ENCODE measurements around the gene AFTPH.

The AFTPH gene

DNA sequence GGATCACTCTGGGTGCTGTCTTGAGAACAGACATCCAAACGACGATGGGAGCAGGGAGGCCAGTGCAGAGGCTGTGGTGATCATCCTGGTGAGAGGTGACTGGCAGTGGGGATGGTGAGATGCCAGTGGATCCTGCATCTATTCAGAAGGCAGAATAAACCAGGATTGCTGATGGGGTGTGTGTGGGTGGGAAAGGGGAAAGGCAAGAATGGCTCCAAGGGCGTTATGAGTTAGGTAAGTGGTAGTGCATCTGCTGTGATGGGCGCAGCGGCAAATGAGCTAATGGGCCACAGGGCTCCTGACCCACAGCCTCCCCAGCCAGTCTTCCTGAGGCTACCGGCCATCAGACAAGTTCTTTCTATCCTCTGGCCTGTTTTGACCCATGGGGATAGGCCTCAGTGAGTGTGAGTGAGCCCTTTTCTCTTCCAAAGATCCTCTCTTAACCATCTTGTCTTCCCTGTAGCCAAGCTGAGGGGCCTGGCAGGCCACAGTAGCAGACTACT lies 100.0 kb downstream of the AFTPH start:
- TF ChIP-seq, protein P1, sequence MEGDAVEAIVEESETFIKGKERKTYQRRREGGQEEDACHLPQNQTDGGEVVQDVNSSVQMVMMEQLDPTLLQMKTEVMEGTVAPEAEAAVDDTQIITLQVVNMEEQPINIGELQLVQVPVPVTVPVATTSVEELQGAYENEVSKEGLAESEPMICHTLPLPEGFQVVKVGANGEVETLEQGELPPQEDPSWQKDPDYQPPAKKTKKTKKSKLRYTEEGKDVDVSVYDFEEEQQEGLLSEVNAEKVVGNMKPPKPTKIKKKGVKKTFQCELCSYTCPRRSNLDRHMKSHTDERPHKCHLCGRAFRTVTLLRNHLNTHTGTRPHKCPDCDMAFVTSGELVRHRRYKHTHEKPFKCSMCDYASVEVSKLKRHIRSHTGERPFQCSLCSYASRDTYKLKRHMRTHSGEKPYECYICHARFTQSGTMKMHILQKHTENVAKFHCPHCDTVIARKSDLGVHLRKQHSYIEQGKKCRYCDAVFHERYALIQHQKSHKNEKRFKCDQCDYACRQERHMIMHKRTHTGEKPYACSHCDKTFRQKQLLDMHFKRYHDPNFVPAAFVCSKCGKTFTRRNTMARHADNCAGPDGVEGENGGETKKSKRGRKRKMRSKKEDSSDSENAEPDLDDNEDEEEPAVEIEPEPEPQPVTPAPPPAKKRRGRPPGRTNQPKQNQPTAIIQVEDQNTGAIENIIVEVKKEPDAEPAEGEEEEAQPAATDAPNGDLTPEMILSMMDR (IDR thresholded peaks at IDR 0.05; ENCODE audit: insufficient read depth, low read depth, low read length, missing control alignments): no peak
- DNase-seq (ENCODE audit: low read depth): no peak
- no peak overlapping the region for H3K4me3 ChIP-seq (ENCODE audit: low read length)

DNA sequence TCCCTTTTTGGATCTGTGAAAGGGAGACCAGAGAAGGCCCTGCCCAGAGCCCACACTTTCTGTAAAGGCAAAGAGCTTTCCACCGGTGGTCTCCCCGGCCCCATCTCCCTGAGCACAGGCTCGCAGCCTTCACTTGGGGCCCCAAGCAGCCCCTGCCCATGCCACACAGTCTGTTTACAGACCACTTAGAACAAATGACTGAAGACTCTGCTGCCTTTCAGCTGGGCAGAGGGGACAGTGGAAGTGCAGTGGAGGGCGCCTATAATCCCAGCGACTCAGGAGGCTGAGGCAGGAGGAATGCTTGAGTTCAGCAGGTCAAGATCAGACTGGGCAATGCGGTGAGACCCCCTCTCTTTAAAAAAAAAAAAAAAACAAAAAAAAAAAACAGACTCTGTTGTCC lies 100.7 kb downstream of the AFTPH start:
- TF ChIP-seq, protein P1 (IDR thresholded peaks at IDR 0.05; ENCODE audit: insufficient read depth, low read depth, low read length, missing control alignments): no peak
- DNase-seq (ENCODE audit: low read depth): no peak
- H3K4me3 ChIP-seq (ENCODE audit: low read length): no peak overlapping the region

DNA sequence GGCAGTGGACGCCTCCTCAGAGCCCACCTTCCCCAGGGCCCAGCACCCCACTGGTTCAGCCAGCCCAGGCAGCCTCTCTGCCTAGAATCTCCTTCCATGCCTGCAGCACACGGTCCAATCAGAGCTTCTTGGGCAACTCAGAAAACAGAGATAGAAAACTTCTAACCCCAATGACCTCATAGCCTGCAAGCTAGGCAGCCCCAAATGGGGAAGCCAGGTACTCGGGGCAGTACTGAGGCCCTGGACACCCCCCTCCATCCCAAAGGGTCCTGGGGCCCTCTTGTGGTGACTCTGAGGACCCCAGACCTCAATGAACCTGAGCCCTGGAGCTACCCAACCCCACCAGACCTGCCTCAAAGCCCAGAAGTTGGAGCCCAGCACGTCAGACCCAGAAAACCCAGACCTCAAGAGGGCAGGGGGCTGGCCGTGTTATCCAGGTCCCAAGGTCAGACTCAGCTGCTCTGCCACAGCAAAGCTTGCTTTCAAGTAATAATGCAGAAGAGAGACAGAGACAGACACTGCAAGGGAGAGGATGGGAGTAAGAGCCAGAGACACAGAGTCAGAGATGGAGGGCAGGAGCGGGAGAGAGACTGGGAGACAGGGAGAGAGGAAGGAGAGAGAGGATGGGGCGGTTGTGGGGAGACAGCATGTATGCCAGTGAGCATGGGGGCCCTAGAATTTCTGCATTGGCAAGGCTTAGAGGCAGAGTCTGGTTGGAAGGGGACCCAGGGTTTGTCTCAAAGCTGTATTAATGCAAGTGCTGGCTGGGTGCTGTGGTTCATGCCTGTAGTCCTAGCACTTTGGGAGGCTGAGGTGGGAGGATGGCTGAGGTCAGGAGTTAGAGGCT lies 101.4 kb downstream of the AFTPH start:
- no peak for DNase-seq (ENCODE audit: low read depth)
- H3K4me3 ChIP-seq (ENCODE audit: low read length): no peak overlapping the region
- TF ChIP-seq, protein P1 (IDR thresholded peaks at IDR 0.05; ENCODE audit: insufficient read depth, low read depth, low read length, missing control alignments): no peak

DNA sequence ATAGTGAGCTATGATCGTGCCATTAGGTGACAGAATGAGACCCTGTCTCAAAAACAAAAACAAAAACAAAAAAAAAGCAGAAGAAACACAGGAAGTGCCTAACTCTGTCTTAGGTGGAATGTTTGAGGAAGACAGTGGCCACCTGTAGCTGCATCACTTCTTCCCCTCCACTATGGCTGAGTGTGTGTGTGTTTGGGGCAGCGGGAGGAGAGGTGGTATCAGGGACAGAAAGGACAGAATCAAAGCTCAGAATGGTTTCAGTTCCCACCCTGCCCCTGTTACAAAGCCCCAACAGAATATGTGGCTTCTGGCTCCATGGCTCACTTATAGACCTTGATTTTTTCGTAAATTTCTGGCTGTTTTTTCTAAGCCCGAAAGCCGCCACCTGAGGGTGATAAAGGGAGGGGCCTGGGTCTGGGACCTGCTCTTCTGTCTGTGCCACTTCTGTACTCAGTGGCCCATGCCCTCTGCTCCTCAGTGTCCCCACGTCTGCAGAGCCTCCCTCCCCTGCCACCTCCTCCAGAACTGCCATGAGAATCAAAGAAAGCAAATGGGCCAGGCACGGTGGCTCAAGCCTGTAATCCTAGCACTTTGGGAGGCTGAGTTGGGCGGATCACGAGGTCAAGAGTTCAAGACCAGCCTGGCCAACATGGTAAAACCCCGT lies 102.2 kb downstream of the AFTPH start:
- no peak for DNase-seq (ENCODE audit: low read depth)
- TF ChIP-seq, protein P1 (IDR thresholded peaks at IDR 0.05; ENCODE audit: insufficient read depth, low read depth, low read length, missing control alignments): no peak
- no peak overlapping the region for H3K4me3 ChIP-seq (ENCODE audit: low read length)

DNA sequence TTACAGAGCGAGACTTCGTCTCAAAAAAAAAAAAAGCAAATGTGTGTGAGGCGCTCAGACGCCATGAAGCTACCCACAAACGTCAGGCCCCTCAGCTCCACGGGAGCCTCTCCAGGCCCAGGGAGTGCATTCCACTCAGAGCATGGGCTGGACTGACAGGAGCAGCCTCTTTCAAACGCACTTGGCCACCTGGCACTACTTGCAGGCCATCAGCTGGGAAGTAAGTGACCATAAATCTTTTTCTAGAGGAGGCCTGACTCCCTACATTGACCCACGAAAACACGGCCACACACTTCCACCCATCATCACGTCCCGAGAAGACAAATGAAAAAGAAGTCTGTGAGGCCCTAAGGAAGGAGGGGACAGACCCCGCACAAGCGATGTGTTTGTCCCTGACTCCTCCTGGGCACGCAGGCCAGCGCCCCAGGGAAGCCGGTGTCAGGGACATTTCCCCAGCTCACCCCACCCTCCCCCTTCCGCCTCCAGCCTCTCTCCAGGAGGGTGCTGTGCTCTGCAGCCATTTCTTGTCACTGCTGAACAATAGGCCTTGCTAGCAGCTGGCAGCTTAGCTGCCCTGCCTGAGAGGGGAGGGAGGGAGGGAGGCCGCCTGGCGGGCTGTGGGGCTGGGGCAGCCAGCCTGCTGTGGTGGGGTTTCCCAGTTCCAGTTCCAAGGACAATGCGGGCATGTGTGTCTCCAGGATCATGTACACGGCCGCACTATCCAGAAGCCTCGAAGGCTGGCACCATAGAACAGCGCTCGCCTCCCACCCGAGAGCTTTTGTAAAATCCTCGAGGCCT lies 103.0 kb downstream of the AFTPH start:
- H3K4me3 ChIP-seq (ENCODE audit: low read length): no peak overlapping the region
- no peak for DNase-seq (ENCODE audit: low read depth)
- TF ChIP-seq, protein P1 (IDR thresholded peaks at IDR 0.05; ENCODE audit: insufficient read depth, low read depth, low read length, missing control alignments): no peak

DNA sequence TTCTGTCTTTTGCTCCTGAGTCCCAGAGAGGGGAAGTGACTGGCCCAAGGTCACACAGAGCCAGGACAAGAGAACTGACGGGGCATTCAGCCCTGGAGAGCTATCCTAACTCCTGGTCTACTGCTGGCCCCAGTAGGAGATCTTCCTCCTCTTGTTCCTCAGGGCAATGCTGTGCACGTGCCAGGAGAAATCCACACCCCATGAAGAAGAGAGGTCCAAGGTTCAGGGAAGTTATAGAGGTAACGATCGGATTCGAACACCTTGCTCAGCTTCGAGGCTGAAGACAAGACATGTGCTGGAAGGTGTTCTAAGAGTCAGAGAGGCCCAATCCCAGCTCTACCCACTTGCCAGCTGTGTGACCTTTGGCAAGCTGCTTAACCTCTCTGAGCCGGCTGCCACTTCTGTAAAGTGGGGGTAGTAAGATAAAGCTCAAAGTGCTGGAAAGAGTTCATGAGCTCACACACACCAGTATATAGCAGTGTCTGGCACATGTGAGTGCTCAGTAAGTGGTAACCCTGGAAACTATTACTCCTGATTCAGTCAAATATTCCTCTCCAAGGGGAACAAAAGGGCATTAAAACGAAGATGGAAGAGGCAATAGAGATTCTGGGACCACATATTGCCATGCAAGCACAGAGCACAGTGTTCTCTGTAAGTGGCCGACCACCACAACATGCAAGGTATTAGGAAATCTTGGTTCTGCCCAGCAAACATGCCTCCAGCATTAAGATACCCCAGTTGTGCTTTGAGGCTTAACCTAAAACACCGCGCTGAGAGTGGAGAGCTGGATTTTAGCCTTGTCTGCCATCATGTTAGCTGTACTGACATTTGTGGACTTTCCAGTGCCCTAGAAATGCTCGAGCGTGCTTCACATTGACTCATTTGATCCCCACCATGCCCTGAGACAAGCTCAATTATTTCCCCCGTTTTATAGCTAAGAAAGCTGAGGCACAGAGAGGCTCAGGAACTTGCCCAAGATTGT lies 104.0 kb downstream of the AFTPH start:
- no peak for DNase-seq (ENCODE audit: low read depth)
- TF ChIP-seq, protein P1 (IDR thresholded peaks at IDR 0.05; ENCODE audit: insufficient read depth, low read depth, low read length, missing control alignments): no peak
- H3K4me3 ChIP-seq (ENCODE audit: low read length): no peak overlapping the region
